GM23248 (cell line): ENCODE data around the gene FBXO47. TPM values are rescaled to one million over a fixed set of nuclear protein-coding genes. Genes with fewer than 3 reads are reported as not detected.

ENCODE experiments used
- DNase-seq: peaks from one replicate; pipeline ENCODE4 v3.0.0-alpha.2; 2015
- H2AFZ ChIP-seq: fragments of 200-600 bp; sonication (generic); 2 replicates; pipeline ENCODE4 v1.6.1; 2016; ENCODE audit warnings: antibody characterized with exemption
- H3F3A ChIP-seq: fragments of 200-600 bp; sonication (generic); 2 replicates; pipeline ENCODE4 v1.6.1; 2016; ENCODE audit warnings: mild to moderate bottlenecking, antibody characterized with exemption, mixed run types; ENCODE audit not compliant: insufficient read depth
- H3K27ac ChIP-seq: fragments of 200-600 bp; sonication (generic); 2 replicates; pipeline ENCODE4 v1.5.1; 2016; ENCODE audit warnings: mild to moderate bottlenecking
- H3K27me3 ChIP-seq: fragments of 200-600 bp; sonication (generic); replicated peaks from 2 replicates; pipeline ENCODE4 v1.6.1; 2016; ENCODE audit warnings: mild to moderate bottlenecking; ENCODE audit not compliant: insufficient read depth
- H3K36me3 ChIP-seq: fragments of 200-600 bp; sonication (generic); 2 replicates; pipeline ENCODE4 v1.6.1; 2016; ENCODE audit warnings: low read depth, mild to moderate bottlenecking
- H3K4me1 ChIP-seq: fragments of 200-600 bp; sonication (generic); 2 replicates; pipeline ENCODE4 v1.6.1; 2016; ENCODE audit warnings: mild to moderate bottlenecking; ENCODE audit not compliant: insufficient read depth
- H3K4me2 ChIP-seq: fragments of 200-600 bp; sonication (generic); one replicate; pipeline ENCODE4 v1.6.1; 2016; ENCODE audit warnings: mild to moderate bottlenecking; ENCODE audit not compliant: unreplicated experiment
- H3K4me3 ChIP-seq: fragments of 200-600 bp; sonication (generic); 2 replicates; pipeline ENCODE4 v1.5.1; 2016; ENCODE audit warnings: mild to moderate bottlenecking
- H3K79me2 ChIP-seq: fragments of 200-600 bp; sonication (generic); 2 replicates; pipeline ENCODE4 v1.6.1; 2016; ENCODE audit warnings: mild to moderate bottlenecking; ENCODE audit not compliant: insufficient read depth
- H3K9ac ChIP-seq: fragments of 200-600 bp; sonication (generic); 2 replicates; pipeline ENCODE4 v1.6.1; 2016; ENCODE audit warnings: mild to moderate bottlenecking
- H3K9me2 ChIP-seq: fragments of 200-600 bp; sonication (generic); 2 replicates; pipeline ENCODE4 v1.6.1; 2016; ENCODE audit warnings: mixed run types, mild to moderate bottlenecking, moderate library complexity; ENCODE audit not compliant: insufficient read depth
- H3K9me3 ChIP-seq: fragments of 200-600 bp; sonication (generic); one replicate; pipeline ENCODE4 v1.6.1; 2017; ENCODE audit warnings: low read depth
- H4K20me1 ChIP-seq: fragments of 200-600 bp; sonication (generic); 2 replicates; pipeline ENCODE4 v1.6.0; 2016; ENCODE audit not compliant: insufficient read depth
- EZH2 ChIP-seq: fragments of 200-600 bp; sonication (generic); IDR thresholded peaks from 2 replicates; pipeline ENCODE4 v1.6.1; 2018; ENCODE audit warnings: antibody characterized with exemption, mild to moderate bottlenecking; ENCODE audit not compliant: insufficient read depth, poor library complexity, severe bottlenecking
- EZH2phosphoT487 ChIP-seq: fragments of 200-600 bp; sonication (generic); IDR thresholded peaks from 2 replicates; pipeline ENCODE4 v1.6.1; 2018; ENCODE audit warnings: antibody characterized with exemption, moderate library complexity, mild to moderate bottlenecking, low read depth; ENCODE audit not compliant: insufficient read depth
- WGBS, 2 experiments: methylation state at CpG; one replicate each; pipeline ENCODE4 v1.1.6; 2015 to 2017; ENCODE audit warnings: low lambda C conversion rate in 2 of 2, low coverage in 1 of 2; ENCODE audit errors: missing lambda C conversion rate in 2 of 2; 5-methylcytosine and 5-hydroxymethylcytosine counted together
- in situ Hi-C: fragments of 300-500 bp; cut with MboI; formaldehyde crosslinking; loops from 2 replicates; pipeline ENCODE4 v1.15.0; 2020
- polyA plus RNA-seq: library from polyadenylated mRNA; unstranded; fragments of >200 nt; fragmentation: Nextera tagmentation; extraction: Ambion mirVana; gene quantifications from 2 replicates; pipeline ENCODE4 v1.2.1, GENCODE V29; 2016
- total RNA-seq: library from RNA; depleted of rRNA; stranded (reverse); fragments of >200 nt; shearing (Covaris generic); gene quantifications from 2 replicates; pipeline ENCODE4 v1.2.3, GENCODE V29; 2014

The FBXO47 gene
- total and polyA plus RNA-seq, 2 experiments from 2014 or later: under 0.01 TPM; not detected in 1

GRCh38 chr17:38926293-38927070 is 40.7 kb downstream of the FBXO47 start:
- Histone ChIP-seq H3K27ac (no peak overlapping the region), H3K4me3 (no peak overlapping the region), H3K36me3 (peaks cover 1% of the 10 kb centered on the region; the same call in 1 of the 2 replicates)

GRCh38 chr17:38925263-38925995 is 41.8 kb downstream of the FBXO47 start, which contains the start of gene LASP1NB:
Gene LASP1NB (plus strand): TSS chr17:38925614.
- Histone ChIP-seq H3K4me1 (no peaks in the 10 kb centered on the region), H2AFZ (no peak within 1 kb of the TSS), H3K9me3 (no peaks in the 10 kb centered on the region), H3K4me2 (no peak within 1 kb of the TSS), H3K9me2 (no peaks in the 10 kb centered on the region), H4K20me1 (no peaks in the 10 kb centered on the region), H3K4me3 (no peak within 1 kb of the TSS), H3F3A (peaks cover 56% of the 10 kb centered on the region), H3K36me3 (peaks cover 10% of the 10 kb centered on the region; the same call in 1 of the 2 replicates), H3K27me3 (no peaks in the 10 kb centered on the region), H3K79me2 (no peaks in the 10 kb centered on the region), H3K9ac (no peak within 1 kb of the TSS), H3K27ac (no peak within 1 kb of the TSS)
- 67 to 69% methylated on average over 14 of the region's 14 CpGs for WGBS, 2 experiments
- in situ Hi-C loops: no loop called here
- DNase-seq: peak; percentile 44
- no peak for TF ChIP-seq EZH2phosphoT487
- TF ChIP-seq EZH2: no peak

More at GRCh38 chr17:38926293-38927070, 40.7 kb downstream of the FBXO47 start:
- Histone ChIP-seq H4K20me1 (no peaks in the 10 kb centered on the region), H3F3A (peaks cover 46% of the 10 kb centered on the region), H3K9me2 (no peaks in the 10 kb centered on the region), H3K4me1 (no peaks in the 10 kb centered on the region), H3K27me3 (no peaks in the 10 kb centered on the region), H3K9me3 (no peaks in the 10 kb centered on the region), H2AFZ (no peak overlapping the region), H3K79me2 (no peaks in the 10 kb centered on the region), H3K9ac (no peak overlapping the region), H3K4me2 (no peak overlapping the region)
- TF ChIP-seq EZH2: no peak
- TF ChIP-seq EZH2phosphoT487: no peak
- 33 to 43% methylated on average over 2 of the region's 2 CpGs for WGBS, 2 experiments
- DNase-seq: no peak
- in situ Hi-C loops: no loop called here

- H2AFZ ChIP-seq: no peak overlapping the region
- H3K4me2 ChIP-seq: no peak overlapping the region
- in situ Hi-C loops: no loop called here
- H3K79me2 ChIP-seq: no peaks in the 10 kb centered on the region
- peaks cover 59% of the 10 kb centered on the region for H3F3A ChIP-seq
- TF ChIP-seq EZH2 (no peak), EZH2phosphoT487 (no peak)
- H3K36me3 ChIP-seq: peaks cover 28% of the 10 kb centered on the region; the same call in 1 of the 2 replicates
- H4K20me1 ChIP-seq: no peaks in the 10 kb centered on the region
- no peaks in the 10 kb centered on the region for H3K27me3 ChIP-seq
- no peaks in the 10 kb centered on the region for H3K9me3 ChIP-seq
- no peaks in the 10 kb centered on the region for H3K9me2 ChIP-seq
- no peak overlapping the region for H3K9ac ChIP-seq
- no peak overlapping the region for H3K27ac ChIP-seq
- no peaks in the 10 kb centered on the region for H3K4me1 ChIP-seq
- peak; percentile 54 for DNase-seq
- no peak overlapping the region for H3K4me3 ChIP-seq
- 64 to 66% methylated on average over 6 of the region's 6 CpGs for WGBS, 2 experiments
Observed at GRCh38 chr17:38922538-38923297, 44.5 kb downstream of the FBXO47 start.
